NCI-H1694 (cell line): ENCODE results near the gene RADIL.

Source experiments
- DNase-seq: peaks from one replicate; lab custom pipeline; 2025; lab: John Stamatoyannopoulos, UW

Gene RADIL

DNA sequence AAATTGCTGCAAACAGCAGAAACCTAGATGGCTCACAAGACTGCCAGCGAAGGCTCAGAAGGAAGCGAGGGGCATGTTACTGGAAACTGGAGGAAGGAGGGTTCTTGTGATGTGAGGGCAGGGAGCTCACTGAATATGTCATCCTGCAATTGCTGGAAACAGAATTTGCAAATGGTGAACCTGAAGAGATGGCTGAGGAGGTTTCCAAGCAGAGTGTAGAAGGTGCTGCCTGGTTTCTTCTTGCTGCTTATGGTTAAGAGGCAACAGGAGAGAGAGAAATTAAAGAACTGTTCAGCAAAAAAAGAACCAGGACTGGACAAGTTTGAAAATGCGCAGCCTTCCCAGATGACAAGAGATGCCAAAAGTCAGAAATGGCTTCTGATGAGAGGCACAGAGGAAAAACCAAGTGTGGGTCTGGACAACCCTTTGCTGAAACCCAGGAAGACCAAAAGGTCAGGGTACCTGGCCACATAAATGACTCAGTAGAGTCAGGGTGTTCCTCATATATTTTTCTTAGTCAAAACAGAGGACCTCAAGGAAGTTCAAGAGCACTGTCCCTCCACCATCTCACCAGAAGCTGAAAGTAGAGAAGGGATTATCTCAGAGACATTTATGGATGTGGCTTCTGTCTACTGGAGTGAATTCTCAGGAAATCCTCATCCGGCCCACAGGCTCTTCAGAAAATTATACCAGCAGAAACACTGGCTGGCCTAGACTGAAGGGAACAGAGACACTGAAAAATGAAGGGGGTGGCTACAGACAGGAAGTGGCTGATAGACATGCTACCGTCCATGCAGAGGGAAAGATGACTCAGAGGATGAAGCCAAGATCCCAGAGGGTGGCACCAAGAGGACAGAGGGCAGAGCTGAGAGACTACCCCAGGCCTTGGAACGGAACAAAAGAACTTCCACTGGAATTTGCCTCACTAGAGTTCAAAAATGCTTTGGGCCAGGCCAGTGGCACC, 31.8 kb downstream of the RADIL start:
- DNase-seq: no peak

DNA sequence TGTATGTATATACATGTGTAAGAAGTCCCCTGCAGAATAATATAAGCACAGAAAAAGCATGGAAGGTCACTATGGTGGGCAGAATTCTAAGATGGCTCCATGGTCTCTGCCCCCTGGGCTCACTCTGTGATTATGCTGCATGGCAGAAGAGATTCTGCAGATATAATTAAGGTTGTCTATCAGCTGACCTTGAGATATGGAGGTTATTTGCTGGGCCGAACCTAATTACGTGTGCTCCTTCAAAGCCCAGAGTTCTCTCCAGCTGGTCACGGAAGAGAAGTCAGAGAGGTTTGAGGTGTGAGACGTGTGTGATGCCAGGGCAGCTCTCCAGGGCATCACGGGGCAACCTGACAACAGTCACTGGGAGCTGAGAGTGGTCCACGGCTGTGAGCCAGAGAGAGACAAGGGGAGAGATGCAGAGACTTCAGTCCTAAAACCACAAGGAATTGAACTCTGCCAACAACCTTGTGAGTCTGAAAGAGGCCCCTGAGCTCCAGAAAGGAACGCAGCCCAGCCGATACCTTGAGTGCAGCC, 33.2 kb downstream of the RADIL start:
- no peak for DNase-seq

DNA sequence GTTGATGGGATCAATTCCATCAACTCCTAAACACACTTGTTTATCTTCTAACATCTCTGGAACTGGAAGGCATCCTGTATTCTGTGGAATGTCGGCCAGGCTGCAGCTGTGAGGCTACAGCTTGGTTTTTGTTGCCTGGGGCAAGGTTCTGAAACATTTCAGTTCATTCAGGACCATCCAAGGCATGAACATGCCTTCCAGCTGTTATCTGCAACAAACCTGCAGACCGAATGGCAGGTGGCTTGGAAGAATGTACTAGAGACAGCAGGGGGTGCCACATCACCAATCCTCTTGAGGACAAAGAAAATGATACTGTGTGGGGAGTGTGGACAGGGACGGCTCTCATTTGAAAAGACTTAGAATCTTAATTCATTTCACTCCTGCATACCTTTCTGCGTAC, 34.1 kb downstream of the RADIL start:
- DNase-seq: no peak

DNA sequence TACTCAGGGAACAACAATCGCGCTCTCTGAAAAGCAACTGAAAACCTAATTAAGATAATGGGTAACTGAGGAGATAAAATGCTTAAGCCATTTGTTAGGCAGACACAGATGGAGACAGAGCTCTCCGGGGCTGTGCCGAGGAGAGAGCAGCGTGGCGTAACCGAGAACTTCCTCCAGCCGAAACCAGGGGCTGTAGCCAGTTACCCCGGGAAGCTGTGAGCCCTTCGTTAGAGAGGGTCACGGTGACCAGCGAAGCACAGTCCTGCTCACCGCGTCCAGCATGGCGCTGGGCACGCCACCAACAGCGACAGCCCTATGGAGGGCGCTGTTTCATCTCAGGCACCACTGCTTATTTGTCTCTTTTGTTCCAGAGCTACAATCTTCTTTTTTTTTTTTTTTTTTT, 37.8 kb downstream of the RADIL start:
- DNase-seq: no peak

DNA sequence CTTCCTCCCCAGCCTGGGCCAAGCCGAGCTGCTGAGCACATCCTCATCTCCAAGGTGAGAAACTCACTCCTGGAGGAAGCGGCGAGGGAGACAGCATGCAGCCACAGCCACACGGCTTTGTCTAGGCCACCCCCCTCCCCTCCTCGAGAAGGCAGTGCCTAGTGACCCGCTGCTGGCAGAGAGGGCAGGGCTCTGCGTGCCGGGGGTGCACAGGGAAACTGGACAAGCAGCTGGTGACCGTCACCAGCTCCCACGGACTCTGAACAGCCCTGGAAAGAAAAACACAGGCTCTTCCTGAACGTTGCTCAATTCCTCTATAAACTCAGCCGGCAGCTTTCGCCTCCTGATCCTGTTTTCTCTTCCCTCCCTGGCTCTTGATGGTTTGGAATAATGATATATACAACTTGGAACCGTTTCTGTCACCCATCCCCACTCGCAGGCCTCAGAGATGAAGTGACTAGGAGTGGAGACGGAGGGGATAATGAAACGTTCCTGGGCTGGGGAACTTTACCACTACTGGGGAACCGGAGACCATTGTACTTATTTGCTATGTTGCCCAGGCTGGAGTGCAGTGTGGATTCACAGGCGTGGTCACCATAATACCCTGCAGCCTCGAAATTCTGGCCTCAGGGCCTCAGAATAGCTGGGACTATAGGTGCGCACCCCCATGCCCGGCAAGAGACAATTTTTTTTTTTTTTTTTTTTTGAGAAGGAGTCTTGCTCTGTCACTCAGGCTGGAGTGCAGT, 41.0 kb downstream of the RADIL start:
- no peak for DNase-seq

DNA sequence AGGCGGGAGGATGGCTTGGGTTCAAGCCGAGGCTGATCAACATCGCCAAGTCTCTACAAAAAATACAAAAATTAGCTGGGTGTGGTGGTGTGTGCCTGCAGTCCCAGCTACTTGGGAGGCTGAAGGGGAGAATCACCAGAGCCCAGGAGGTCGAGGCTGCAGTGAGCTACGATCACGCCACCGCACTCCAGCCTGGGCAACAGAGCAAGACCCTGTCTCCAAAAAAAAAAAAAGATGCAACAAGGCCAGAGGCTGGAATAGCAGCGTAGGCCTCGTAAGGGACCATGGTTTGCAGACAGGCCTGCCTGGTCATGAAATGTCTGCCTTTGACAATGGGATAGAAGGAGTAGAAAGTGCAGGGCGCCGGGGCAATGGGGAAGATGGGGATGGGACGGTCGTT, 41.7 kb downstream of the RADIL start:
- no peak for DNase-seq

DNA sequence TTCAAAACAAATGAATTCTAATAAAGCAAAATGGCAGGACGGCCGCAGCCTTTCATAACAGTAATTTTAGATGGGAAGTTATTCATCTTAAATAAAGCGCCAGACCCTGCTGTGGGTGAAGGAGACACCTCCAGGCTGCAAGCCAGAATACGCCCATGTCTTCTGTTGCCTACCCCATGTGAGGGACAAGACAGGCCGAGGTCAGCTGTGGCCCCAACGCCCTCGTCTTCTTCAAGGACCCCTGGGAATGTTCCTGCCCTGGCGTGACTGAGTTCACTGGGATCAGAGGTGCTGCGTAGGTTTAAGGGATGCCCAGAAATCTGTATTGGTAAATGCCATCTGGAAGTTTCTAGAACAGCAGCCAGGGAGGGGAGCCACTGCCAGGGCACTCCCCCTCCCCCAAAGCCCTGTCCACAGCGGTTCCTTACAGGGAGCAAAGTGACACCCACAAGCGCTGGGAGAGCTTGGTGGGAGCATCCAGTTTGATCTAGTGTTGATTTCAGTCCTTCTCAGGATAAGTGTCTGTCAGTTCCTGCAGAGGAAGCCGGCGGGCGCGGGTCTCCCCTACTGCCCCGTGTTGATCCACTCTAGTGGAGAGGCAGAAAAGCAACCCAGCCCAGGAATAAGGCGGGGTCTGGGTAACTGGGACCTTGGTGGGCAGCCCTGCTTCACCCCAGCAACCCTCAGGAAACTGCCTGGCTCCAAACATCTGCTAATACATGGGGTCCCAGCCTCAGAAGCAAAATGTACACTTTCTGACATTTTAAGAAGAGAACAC, 42.3 kb downstream of the RADIL start:
- no peak for DNase-seq

DNA sequence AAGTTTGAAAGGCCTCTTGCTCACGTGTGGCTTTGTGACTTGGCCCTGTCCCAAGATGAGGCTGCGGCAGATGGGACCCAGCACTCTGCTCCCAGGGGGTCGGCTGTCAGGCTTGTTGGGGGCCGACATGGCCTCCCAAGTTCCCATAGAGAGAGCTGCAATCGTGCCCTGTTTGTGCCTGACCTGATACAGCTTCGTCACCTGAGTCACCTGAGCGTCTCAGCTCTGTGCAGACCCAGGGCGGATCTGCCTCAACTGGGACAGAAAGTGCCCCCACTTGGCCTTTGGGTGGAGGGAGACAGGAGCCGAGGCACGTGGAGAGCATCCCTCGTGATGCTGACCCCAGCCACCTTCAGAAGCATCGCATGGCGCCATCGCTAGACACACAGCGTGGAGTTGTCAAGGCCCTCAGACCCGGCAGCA, 43.4 kb downstream of the RADIL start:
- DNase-seq: peak; percentile 50

DNA sequence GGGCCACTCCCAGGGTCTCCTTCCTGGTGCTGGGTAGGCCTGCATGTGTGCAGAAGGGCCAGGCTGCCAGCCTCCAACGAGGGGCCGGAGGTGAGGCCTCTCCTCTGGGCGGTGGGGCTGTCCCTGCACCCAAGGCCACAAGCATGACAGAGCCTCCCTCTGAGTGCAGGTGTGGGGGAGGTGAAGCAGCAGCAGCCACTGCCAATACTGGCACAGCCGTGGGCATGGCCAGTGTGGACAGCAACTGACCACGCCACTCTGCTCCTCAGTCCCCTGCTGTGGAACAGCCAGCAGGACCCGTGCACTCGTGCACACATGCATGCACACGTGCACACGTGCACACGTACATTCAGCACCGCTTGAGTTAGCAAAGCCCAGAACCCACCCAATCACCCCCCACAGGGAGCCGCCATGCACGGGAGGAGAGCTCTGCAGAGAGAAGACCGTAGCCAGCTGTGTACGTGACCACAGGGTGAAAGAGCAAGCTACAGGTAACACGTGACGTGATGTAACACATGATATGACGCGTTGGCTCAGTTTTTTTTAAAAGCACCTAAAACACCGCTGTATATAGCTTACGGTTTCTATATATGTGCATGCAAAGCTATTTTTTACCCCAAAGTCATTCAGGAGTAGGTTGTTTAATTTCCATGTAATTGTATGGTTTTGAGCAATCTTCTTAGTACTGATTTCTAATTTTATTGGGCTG, 44.7 kb downstream of the RADIL start:
- DNase-seq: no peak

DNA sequence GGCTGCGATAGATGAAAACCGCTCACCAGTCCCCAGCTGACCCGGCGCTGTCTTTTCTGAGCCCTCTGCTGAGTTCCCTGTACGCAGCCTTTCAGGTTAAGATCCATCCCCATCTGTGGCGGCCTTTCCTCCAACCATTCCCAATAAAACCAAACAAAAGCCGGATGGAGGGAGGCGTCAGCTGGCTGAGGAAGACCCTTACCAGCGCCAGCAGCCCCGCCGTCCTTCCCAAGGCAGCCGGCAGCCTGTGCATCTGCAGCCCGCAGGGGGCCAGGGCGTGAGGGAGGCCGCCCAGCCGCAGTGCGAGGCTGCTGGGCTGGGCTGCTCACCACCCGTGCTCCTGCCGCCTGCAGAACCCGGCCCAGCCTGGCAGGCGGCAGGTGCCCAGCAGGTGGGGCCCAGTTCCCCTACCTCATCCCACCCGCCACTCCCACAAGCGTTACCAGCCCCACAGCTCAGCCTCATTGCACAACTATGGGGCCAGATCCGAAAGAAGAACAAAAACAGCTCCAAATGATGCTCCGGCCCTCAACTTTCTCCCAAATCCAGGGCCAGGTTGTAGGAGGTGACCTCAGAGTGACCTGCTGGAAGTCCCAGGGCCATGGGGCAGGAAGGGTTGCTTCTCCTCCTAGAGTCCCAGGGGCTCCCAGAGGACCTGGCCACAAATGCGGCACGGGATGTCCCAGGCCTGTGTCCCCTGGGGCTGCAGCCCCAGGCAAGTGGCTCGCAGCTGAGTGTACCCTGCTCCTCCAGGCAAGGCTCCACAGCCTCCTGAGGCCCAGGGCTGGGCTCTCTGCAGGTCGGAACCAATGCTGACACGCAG, 45.5 kb downstream of the RADIL start:
- peak; percentile 29 for DNase-seq

DNA sequence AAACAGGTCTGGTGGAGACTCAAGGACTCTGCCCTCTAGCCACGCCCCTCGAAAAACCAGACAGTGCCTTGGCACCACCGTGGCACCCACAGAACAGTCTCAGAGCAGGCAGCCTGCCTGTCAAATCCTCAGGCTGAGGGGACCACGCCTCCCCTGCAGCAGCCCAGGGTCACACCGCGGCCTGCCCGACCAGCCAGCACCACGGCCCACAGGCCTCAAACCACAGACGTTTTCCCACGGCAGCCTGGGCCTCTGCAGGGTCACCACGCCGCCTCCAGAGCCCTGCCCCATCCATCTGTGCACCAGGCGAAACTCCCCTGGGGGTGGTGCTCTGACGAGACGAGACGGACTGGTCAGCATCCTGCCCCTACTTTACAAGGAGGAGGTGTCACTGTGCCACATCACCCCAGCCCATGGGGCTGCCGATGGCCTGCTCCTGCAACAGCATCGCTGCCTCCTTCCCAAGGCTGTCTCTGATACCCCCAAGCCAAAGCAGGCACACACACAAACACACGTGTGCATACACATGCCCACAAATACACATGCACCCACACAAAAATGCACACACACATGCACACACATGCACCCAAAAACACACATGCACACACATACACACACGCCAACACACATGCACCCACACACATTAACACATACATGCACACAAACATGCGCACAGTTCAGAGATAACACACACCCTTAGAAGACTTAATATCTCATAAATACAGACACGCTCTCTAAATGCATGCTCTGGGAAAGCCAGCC, 46.3 kb downstream of the RADIL start:
- DNase-seq: no peak

DNA sequence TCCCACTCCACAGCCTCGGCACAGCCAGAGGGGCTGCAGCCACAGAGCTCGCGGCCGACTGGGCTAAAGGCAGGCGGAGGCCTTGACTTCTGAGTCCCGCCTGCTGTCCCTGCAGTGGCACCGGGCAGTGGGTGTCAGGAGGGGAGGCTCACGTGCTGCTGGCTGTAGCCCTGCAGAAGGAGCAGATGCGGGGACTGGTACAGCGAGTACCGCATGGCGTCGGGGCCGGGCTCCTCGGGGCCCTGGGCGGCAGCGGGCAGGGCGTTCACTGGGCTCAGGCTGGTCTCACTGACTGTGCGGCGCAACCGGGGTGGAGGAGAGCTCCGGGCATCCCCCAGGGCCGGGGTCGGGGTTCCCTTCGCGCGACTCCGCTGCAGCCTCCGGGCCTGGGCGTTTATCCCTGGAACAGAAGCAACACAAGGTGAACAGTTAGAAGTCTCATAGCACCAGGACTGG, 47.3 kb downstream of the RADIL start:
- DNase-seq: no peak

DNA sequence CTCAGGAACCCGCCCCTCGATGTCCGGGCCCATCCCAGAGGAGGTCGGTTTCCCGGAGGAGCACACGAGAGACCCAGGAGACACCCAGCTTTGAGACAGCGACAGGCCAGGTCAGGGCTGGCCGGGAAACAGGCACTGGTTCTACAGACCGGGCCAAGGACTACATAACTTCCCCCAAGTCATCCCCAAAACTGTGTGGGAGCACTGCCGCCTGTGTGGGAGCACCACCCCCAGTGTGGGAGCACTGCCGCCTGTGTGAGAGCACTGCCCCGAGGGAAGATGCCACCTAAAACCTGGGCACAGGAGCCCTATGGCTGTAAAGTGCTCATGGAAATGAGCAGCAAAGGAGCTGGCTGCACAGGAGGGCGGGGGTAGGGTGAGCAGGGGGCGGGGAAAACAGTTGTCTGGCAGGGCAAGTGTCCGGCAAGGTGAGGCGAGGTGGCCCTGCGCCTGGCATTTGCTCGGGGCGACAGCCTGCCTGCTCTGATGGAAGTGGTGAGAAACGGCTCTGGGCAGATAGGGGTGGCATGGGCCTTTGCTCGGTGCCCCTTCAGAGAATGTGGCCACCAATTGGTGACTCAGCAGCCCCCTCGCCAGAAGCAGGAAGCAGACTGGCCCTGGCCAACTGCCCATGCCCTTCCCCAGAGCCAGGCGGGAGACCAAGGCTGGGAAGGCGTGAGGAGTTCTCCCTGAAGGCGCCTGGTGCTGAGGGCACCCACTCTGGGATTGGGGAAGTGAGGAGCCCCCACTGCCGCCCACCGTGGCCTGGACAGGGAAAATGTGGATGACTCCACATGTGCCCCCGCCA, 47.9 kb downstream of the RADIL start:
- no peak for DNase-seq

DNA sequence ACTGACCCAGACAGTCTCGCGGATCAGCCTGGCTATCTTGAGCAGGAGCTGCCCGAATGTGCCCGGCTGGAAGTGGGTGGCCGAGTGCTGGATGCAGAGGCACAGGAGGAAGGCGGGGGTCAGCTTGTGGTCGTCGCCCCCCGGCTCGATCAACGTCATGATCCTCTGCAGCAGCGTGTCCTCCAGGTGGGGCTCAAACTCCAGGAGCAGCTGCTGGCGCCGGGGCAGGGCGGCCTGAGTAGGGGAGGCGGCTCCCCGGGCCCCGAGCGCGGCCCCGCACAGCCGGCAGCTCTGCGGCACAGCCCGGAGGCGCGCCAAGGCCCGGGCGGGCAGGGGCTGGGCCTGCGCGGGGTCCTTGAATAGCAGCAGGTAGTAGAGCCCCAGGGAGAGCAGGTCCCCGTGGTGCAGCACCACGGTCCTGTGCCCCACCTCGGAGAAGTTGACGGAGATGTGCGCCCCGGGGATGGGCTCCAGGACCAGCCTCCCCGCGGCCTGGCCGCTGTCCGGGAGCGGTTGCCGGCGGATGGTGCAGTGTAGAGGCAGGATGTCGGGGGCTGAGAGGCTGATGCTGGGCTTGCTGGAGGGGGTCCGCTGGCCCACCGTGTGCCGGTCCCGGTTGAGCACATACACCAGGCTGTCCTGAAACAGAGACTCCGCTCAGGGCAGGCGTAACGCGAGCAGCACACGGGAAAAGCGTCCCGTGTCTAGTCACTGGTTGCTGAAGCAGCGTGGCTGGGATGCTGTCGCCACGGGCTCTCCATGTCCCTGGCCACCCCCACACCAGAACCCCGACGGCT, 48.7 kb downstream of the RADIL start:
- no peak for DNase-seq

DNA sequence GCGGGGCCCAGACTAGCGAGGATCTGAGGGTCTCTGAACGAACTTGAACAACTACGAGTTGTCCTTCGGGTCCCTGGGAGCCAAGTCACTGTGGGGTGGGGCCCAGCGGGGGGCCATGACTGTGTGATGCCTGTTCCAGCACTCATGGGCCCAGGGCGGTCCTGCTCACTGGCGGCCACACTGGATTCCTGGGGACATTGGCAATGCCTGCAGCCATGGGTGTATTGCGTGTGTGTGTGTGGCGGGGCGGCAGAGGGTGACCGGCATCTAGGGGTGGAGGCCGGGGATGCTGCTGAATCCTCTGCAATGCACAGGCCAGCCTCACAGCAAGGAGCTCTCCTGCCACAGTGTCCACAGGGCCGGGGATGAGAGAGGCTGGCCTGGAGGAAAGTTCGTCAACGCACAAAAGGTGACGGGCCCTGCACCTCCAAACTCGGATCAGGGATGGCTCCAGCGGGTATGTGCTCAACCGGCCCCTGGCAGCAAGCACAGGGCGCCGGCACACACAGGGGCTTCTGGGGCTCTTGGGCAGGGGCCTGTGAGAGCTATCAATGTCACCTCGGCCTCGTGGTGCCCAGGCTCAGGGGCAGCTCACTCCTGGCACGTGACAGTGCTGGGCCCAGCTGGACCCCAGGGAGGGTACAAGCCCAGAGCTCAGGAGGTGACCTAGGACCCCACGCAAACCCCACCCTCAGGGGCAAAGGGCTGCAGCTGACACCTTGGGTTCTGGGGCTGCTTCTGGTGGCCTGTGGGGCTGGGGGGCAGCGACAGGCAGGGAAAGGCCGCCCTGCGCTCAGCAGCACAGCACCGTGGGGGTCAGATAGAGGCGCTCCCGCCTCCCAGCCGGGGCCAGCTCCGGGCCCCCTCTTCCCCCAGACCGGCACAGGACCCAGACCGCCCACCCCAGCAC, 49.6 kb downstream of the RADIL start:
- no peak for DNase-seq

DNA sequence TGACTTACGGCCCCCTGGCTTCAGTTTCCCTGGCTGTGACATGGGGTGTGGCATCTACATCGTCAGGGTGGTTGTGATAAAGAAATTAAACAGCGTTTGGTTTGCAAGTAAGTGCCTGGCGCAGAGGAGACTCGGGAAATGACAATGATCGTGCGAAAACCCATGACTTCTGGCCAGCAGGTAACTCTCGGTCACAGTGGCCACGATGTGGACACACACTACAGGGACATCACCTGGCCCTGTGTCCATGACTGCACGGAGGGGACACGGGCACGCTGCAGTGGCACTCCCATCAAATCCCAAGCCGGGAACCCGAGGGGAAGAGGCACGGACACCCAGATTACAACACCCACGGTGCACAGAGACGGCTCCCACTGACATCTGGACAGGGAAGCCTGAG, 50.3 kb downstream of the RADIL start:
- no peak for DNase-seq

DNA sequence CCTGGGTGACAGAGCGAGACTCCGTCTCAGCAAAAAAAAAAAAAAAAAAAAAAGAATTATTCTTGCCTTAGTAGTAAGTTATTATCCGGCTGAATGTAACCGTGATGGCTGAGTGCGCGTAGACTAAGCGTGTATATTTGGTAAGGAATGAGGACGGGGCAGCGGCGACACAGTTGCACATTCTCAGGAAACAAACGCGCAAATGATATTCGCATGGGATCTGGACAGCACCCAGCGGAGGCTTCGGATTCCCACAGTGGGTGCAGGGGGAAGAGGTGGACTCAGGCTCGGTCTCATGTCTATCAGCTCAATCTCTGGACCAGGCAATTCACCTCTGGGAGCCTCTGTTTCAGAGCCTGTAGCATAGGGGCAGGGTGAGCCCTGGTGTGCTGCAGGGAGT, 50.8 kb downstream of the RADIL start:
- no peak for DNase-seq
